HG03457 (cell line): ENCODE measurements around the gene SCUBE1.

Experiments
- ATAC-seq: cut with Tn5 transposase; IDR thresholded peaks from one replicate; pipeline ENCODE4 v1.9.1; 2021; ENCODE audit warnings: moderate number of reproducible peaks; ENCODE audit not compliant: unreplicated experiment

SCUBE1 gene

DNA sequence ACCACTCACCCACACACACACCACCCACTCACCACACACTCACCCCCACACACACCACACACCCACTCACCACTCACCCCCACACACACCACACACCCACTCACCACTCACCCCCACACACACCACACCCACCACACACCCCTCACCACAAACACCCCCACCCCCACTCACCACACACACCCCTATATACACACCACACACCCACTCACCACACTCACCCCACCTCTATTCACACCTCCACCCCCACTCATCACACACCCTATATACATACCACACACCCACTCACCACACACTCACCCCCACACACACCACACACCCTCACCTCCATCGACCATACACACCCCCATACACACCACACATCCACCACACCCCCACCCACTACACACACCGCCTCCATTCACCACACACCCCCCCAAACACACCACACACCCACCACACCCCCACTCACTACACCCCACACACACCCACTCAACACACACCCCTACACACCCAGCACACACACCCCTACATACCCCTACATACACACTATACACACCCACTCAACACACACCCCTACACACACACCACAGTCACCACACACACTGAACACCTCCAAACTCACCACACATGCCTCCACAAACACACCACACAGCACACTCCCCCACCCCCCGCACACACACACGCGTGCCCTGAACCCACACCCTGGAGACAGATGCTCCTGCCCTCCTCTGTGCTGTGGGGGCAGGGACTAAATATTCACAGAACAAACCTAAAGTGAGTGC, 137.2 kb downstream of the SCUBE1 start:
- ATAC-seq, result no peak

GRCh38 chr22:43205261-43205691, 137.9 kb downstream of the SCUBE1 start:
- no peak for ATAC-seq

- no peak for ATAC-seq
Measured at GRCh38 chr22:43203471-43203981, 139.6 kb downstream of the SCUBE1 start.

GRCh38 chr22:43202756-43203410, 140.3 kb downstream of the SCUBE1 start:
- ATAC-seq, result no peak

- ATAC-seq, result no peak
Measured at GRCh38 chr22:43202326-43202725, 140.8 kb downstream of the SCUBE1 start.

- no peak for ATAC-seq
Measured at GRCh38 chr22:43201486-43202219, 141.5 kb downstream of the SCUBE1 start.

DNA sequence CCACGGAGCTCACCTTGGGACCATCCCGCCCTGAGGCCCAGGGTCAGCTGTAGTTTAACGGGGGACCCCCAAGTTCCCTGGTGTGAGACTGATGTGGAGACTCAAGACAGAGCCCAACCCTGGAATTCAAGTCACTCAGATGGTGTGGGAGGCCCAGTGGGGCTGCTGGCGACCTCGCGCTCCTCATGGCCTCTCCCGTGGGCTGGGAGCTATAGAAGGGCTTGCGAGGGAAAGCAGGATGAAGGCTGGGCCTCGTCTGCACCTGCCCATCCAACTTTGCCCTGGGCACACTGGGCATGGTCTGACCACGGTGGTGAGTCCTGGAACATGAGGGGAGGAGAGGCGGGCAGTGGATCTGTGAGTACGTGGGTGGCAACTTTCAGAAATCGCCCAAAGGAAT, 142.6 kb downstream of the SCUBE1 start:
- ATAC-seq, result no peak

- no peak for ATAC-seq
Measured at GRCh38 chr22:43200031-43200430, 143.1 kb downstream of the SCUBE1 start.

GRCh38 chr22:43199541-43199940, 143.6 kb downstream of the SCUBE1 start:
- no peak for ATAC-seq

GRCh38 chr22:43198936-43199335, 144.2 kb downstream of the SCUBE1 start:
- ATAC-seq, result no peak

- ATAC-seq, result no peak
Measured at GRCh38 chr22:43198126-43198525, 145.0 kb downstream of the SCUBE1 start.

GRCh38 chr22:43197271-43197941, 145.8 kb downstream of the SCUBE1 start:
- ATAC-seq, result no peak

GRCh38 chr22:43191831-43192230, 151.3 kb downstream of the SCUBE1 start:
- ATAC-seq, result no peak

- no peak for ATAC-seq
Measured at GRCh38 chr22:43188829-43189545, 154.2 kb downstream of the SCUBE1 start.

- ATAC-seq, result peak; percentile 68
Measured at GRCh38 chr22:43187171-43188099, 155.7 kb downstream of the SCUBE1 start.

- peak; percentile 27 for ATAC-seq
Measured at GRCh38 chr22:43186272-43187170, 156.7 kb downstream of the SCUBE1 start, which contains the start of gene TTLL12. TSS of gene TTLL12 (minus strand) at chr22:43187134. CDS start at chr22:43187069, 65 bp downstream.

GRCh38 chr22:43185860-43186261, 157.3 kb downstream of the SCUBE1 start:
- ATAC-seq, result no peak
